Stomach (tissue), 9 donors: ENCODE data around the gene OR9Q1. TPM values are rescaled to one million over a fixed set of nuclear protein-coding genes. Genes with fewer than 3 reads are reported as not detected.
"Not testable (repeated sequence)": the region's sequence is repeated elsewhere in the genome, so short reads cannot be mapped to it uniquely, and the experiment has no call there.

Source experiments
- DNase-seq, 2 donors: peaks; one replicate each; pipeline versions ENCODE4 v3.0.0 to v3.0.0-alpha.2; 2013 to 2019
- H3K27ac ChIP-seq, 5 donors: fragments of 200-600 bp in 4 of 5; sonication (generic) in 4 of 5; one replicate each; pipeline ENCODE4 v1.5.1; 2013 to 2019; ENCODE audit warnings: mild to moderate bottlenecking in 1 of 5, moderate library complexity in 1 of 5
- H3K27me3 ChIP-seq, 3 donors: fragments of 200-600 bp; sonication (generic); one replicate each; pipeline ENCODE4 v1.5.1; 2017 to 2019; ENCODE audit warnings: mixed run types in 1 of 3
- H3K36me3 ChIP-seq, 4 donors: fragments of 200-600 bp; sonication (generic); 1 replicate in 3 of 4; 2 replicates in 1 of 4; pipeline ENCODE4 v1.5.1; 2016 to 2019
- H3K4me1 ChIP-seq, 4 donors: fragments of 200-600 bp; sonication (generic); one replicate each; pipeline ENCODE4 v1.5.1; 2016 to 2019
- H3K4me3 ChIP-seq, 4 donors: fragments of 200-600 bp; sonication (generic) in 3 of 4; one replicate each; pipeline ENCODE4 v1.5.1; 2016 to 2019; ENCODE audit warnings: mild to moderate bottlenecking in 1 of 4
- H3K9me3 ChIP-seq, 4 donors: fragments of 200-600 bp; sonication (generic); one replicate each; pipeline ENCODE4 v1.5.1; 2016 to 2019
- EP300 ChIP-seq: sonication (generic); formaldehyde crosslinking; IDR thresholded peaks from one replicate; pipeline ENCODE4 v1.6.1; 2017; ENCODE audit warnings: antibody characterized with exemption
- POLR2A ChIP-seq, 4 donors: fragments of 450-650 bp; IDR thresholded peaks; one replicate each; pipeline ENCODE4 v1.6.1; 2016; ENCODE audit warnings: antibody characterized with exemption in 4 of 4, control low read depth in 2 of 4, mild to moderate bottlenecking in 1 of 4, moderate library complexity in 1 of 4
- POLR2AphosphoS5 ChIP-seq, 3 donors: sonication (generic); formaldehyde crosslinking; IDR thresholded peaks; one replicate each; pipeline ENCODE4 v1.6.1; 2016; ENCODE audit warnings: antibody characterized with exemption in 3 of 3
- WGBS, 5 donors: extraction: QIAGEN DNeasy Blood & Tissue Kit in 3 of 5; methylation state at CpG; one replicate each; pipeline versions ENCODE4 v1.1.5 to v1.1.7; 2013 to 2018; 5-methylcytosine and 5-hydroxymethylcytosine counted together
- intact Hi-C: fragments of 100-400 bp; cut with DNase I; formaldehyde crosslinking; loops from one replicate; pipeline ENCODE4 v1.15.1; 2023; ENCODE audit warnings: low total_unique reads
- polyA plus RNA-seq, 3 donors: library from polyadenylated mRNA; stranded (reverse); fragments of 200-250 nt; gene quantifications; one replicate each; pipeline ENCODE4 v1.2.3, GENCODE V29; 2013
- total RNA-seq, 5 donors: library from RNA; depleted of rRNA; stranded (reverse); fragments of >200 nt; gene quantifications; one replicate each; pipeline versions ENCODE4 v1.1.0 to v1.2.3, GENCODE V29; 2014 to 2016
- TF ChIP-seq, protein P1 (sequence below), 7 experiments: fragments of 450-650 bp in 4 of 7; fragments of 200-600 bp in 3 of 7; sonication (generic) in 3 of 7; IDR thresholded peaks; one replicate each; pipeline ENCODE4 v1.5.1; 2016 to 2019; ENCODE audit warnings: antibody characterized with exemption in 7 of 7, control low read depth in 2 of 7, mild to moderate bottlenecking in 1 of 7
- donor health status: healthy with polysubstance abuse.
- donor health status: Bipolar disorder and iron deficiency.
- donor health status: healthy.

OR9Q1 gene
- total and polyA plus RNA-seq, 8 donors = not detected

- intact Hi-C loops = no loop called here
- Histone ChIP-seq H3K27me3 (no peaks in the 10 kb centered on the region), H3K27ac (no peak overlapping the region), H3K9me3 (peaks cover 0 to 14% (median 2%) of the 10 kb centered on the region in 4 donors), H3K4me1 (no peaks in the 10 kb centered on the region), H3K4me3 (no peak overlapping the region), H3K36me3 (no peaks in the 10 kb centered on the region)
- DNase-seq = no peak
- TF ChIP-seq POLR2A (IDR thresholded peaks at IDR 0.05) (no peak), POLR2AphosphoS5 (IDR thresholded peaks at IDR 0.05) (no peak), EP300 (no peak)
- TF ChIP-seq, protein P1, sequence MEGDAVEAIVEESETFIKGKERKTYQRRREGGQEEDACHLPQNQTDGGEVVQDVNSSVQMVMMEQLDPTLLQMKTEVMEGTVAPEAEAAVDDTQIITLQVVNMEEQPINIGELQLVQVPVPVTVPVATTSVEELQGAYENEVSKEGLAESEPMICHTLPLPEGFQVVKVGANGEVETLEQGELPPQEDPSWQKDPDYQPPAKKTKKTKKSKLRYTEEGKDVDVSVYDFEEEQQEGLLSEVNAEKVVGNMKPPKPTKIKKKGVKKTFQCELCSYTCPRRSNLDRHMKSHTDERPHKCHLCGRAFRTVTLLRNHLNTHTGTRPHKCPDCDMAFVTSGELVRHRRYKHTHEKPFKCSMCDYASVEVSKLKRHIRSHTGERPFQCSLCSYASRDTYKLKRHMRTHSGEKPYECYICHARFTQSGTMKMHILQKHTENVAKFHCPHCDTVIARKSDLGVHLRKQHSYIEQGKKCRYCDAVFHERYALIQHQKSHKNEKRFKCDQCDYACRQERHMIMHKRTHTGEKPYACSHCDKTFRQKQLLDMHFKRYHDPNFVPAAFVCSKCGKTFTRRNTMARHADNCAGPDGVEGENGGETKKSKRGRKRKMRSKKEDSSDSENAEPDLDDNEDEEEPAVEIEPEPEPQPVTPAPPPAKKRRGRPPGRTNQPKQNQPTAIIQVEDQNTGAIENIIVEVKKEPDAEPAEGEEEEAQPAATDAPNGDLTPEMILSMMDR (IDR thresholded peaks at IDR 0.05) = no peak
Observed at GRCh38 chr11:58193391-58193790, 169.7 kb downstream of the OR9Q1 start.

- intact Hi-C loops = no loop called here
- Histone ChIP-seq H3K4me1 (no peaks in the 10 kb centered on the region), H3K27me3 (no peaks in the 10 kb centered on the region), H3K27ac (no peak overlapping the region), H3K9me3 (peaks cover 0 to 14% (median 4%) of the 10 kb centered on the region in 4 donors), H3K4me3 (no peak overlapping the region), H3K36me3 (no peaks in the 10 kb centered on the region)
- no peak for DNase-seq
- TF ChIP-seq POLR2A (IDR thresholded peaks at IDR 0.05) (no peak), POLR2AphosphoS5 (IDR thresholded peaks at IDR 0.05) (no peak), EP300 (no peak)
- 87 to 92% (median 90%) methylated on average over 2 of the region's 2 CpGs for WGBS, 5 donors
Observed at GRCh38 chr11:58195939-58196338, 172.3 kb downstream of the OR9Q1 start.

- Histone ChIP-seq H3K4me1 (no peaks in the 10 kb centered on the region), H3K4me3 (no peak overlapping the region), H3K9me3 (peaks cover 0 to 14% (median 4%) of the 10 kb centered on the region in 4 donors), H3K27ac (no peak overlapping the region), H3K27me3 (no peaks in the 10 kb centered on the region), H3K36me3 (no peaks in the 10 kb centered on the region)
- WGBS, 5 donors = 25 to 61% (median 44%) methylated on average over 1 of the region's 1 CpG
- DNase-seq = no peak
- intact Hi-C loops = no loop called here
- TF ChIP-seq, protein P1 (IDR thresholded peaks at IDR 0.05) = no peak
- TF ChIP-seq POLR2AphosphoS5 (IDR thresholded peaks at IDR 0.05) (no peak), POLR2A (IDR thresholded peaks at IDR 0.05) (no peak), EP300 (no peak)
Observed at GRCh38 chr11:58199271-58199670, 175.6 kb downstream of the OR9Q1 start.

- TF ChIP-seq POLR2AphosphoS5 (IDR thresholded peaks at IDR 0.05) (no peak), POLR2A (IDR thresholded peaks at IDR 0.05) (no peak), EP300 (no peak)
- TF ChIP-seq, protein P1 (IDR thresholded peaks at IDR 0.05) = no peak
- Histone ChIP-seq H3K4me1 (no peaks in the 10 kb centered on the region), H3K27me3 (no peaks in the 10 kb centered on the region), H3K4me3 (no peak within 1 kb of the TSS), H3K27ac (no peak within 1 kb of the TSS), H3K9me3 (no peaks in the 10 kb centered on the region), H3K36me3 (no peaks in the 10 kb centered on the region)
- intact Hi-C loops = no loop called here
- no peak for DNase-seq
Observed at GRCh38 chr11:58204042-58204441, 180.4 kb downstream of the OR9Q1 start, which contains the start of gene OR1S2. TSS of gene OR1S2 (minus strand) at chr11:58204142. CDS start at chr11:58204142, 0 bp downstream.

- H3K27me3 ChIP-seq, H3K36me3 ChIP-seq, H3K4me1 ChIP-seq, H3K4me3 ChIP-seq, H3K27ac ChIP-seq, H3K9me3 ChIP-seq, intact Hi-C loops, DNase-seq: not testable (repeated sequence)
- WGBS, 5 donors = 71 to 88% (median 79%) methylated on average over 1 to 2 of the region's 2 CpGs
Observed at GRCh38 chr11:58212420-58212819, 188.7 kb downstream of the OR9Q1 start, which contains the start of gene OR1S1. TSS of gene OR1S1 (plus strand) at chr11:58212720.
